ENCODE measurements around the gene MBOAT1. TPM values are rescaled to one million over a fixed set of nuclear protein-coding genes. Genes with fewer than 3 reads are reported as not detected.

Gene MBOAT1
- total RNA-seq, 3 donors from 2014 or later (not counting 1 experiment from before 2014, with no cell fraction given): 3.6 to 7.5 (median 5.2) TPM

DNA sequence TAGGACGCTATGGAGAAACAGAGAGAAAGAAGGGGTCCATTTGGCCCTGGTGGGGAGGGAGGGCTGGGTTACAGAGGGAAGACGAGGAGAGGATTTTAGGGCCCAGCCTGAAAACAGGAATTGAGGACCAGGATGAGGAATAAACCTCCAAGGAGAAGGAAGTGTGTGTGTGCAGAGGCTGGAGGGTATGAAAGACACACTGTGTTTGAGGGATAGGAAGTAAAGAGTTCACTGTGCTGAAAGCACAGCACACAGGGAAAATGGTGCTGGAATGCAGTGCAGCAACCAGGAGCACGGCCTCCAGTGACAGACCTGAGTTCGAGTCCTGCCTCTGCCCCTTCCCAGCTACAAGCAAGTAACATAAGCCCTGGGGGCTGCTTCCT lies 7.8 kb downstream of the MBOAT1 start:
- H3K27me3 Mint-ChIP-seq (ENCODE audit: low read depth in 2 of 2): peaks cover 0 to 14% of the 10 kb centered on the region in 2 donors
- Histone ChIP-seq H3K36me3 (ENCODE audit: control insufficient read depth, insufficient read depth, low read length) (no peaks in the 10 kb centered on the region), H3K4me1 (ENCODE audit: control insufficient read depth, insufficient read depth, low read length) (peaks cover 20% of the 10 kb centered on the region), H3K27ac (ENCODE audit: low read length) (no peak overlapping the region), H3K9me3 (ENCODE audit: control insufficient read depth, insufficient read depth, low read length) (no peaks in the 10 kb centered on the region), H3K27me3 (ENCODE audit: control insufficient read depth, insufficient read depth, low read length) (no peaks in the 10 kb centered on the region), H3K4me3 (ENCODE audit: low read length) (no peak overlapping the region)
- H3K27ac Mint-ChIP-seq: no peak overlapping the region
- DNase-seq: no peak
- peaks cover 11 to 18% of the 10 kb centered on the region in 2 donors for H3K4me1 Mint-ChIP-seq
- 95% methylated on average over 4 of the region's 4 CpGs for WGBS (ENCODE audit: insufficient coverage)
- no peaks in the 10 kb centered on the region for H3K36me3 Mint-ChIP-seq
- no peak overlapping the region for H3K4me3 Mint-ChIP-seq
- TF ChIP-seq, protein P1, sequence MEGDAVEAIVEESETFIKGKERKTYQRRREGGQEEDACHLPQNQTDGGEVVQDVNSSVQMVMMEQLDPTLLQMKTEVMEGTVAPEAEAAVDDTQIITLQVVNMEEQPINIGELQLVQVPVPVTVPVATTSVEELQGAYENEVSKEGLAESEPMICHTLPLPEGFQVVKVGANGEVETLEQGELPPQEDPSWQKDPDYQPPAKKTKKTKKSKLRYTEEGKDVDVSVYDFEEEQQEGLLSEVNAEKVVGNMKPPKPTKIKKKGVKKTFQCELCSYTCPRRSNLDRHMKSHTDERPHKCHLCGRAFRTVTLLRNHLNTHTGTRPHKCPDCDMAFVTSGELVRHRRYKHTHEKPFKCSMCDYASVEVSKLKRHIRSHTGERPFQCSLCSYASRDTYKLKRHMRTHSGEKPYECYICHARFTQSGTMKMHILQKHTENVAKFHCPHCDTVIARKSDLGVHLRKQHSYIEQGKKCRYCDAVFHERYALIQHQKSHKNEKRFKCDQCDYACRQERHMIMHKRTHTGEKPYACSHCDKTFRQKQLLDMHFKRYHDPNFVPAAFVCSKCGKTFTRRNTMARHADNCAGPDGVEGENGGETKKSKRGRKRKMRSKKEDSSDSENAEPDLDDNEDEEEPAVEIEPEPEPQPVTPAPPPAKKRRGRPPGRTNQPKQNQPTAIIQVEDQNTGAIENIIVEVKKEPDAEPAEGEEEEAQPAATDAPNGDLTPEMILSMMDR (IDR thresholded peaks at IDR 0.05): no peak
- no peak for ATAC-seq
- H3K9me3 Mint-ChIP-seq: no peaks in the 10 kb centered on the region
- intact Hi-C loops (cut with micrococcal nuclease): no loop called here

DNA sequence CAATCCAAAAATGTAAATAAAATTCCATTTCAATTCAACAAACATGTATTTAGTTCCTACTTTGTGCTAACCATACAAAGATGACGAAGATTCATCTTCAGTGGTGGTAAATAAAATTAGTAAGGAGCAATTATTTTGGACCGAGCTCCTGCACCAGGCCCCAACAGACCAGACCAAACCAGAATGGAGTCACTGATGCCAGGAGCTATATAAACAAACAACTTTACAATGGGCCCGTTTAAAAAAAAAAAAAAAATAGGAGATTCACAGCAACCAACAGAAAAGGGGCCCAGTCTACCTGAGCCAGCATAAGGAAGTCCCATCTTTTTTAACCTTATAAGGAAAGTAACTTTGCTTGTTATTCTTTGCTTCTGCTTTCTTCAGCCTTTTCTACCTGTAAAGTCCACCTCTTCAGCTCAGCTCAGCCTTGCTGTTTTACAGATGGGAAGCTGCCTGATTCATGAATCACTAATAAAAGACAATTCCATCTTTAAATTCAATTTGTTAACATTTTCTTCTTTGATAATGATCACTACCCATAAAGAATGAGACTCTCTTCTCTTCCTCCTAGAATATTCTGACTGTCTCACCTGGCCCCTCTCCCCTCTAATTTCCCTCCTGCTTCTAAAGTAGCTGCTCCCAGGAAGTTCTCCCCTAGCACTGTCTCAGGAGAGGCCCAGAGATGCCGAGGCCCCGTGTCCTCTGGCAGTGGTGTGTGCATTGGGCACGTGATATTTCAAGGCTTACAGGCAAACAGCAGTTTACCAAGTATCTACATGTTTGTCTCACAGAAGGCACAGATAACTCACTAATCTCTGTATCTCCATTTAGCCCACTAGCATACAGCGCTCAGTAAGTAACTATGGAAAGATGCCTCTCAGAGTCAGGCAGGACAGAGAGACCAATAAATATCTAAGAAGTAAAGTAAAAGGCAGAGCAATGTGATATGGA lies 8.4 kb downstream of the MBOAT1 start:
- Mint-ChIP-seq H3K27me3 (ENCODE audit: low read depth in 2 of 2) (peaks cover 0 to 14% of the 10 kb centered on the region in 2 donors), H3K4me3 (no peak overlapping the region), H3K9me3 (no peaks in the 10 kb centered on the region), H3K27ac (no peak overlapping the region), H3K36me3 (no peaks in the 10 kb centered on the region), H3K4me1 (peaks cover 11 to 18% of the 10 kb centered on the region in 2 donors)
- no peak overlapping the region for H3K27ac ChIP-seq (ENCODE audit: low read length)
- no peak for ATAC-seq
- DNase-seq: no peak
- H3K4me1 ChIP-seq (ENCODE audit: control insufficient read depth, insufficient read depth, low read length): peaks cover 20% of the 10 kb centered on the region
- no peak overlapping the region for H3K4me3 ChIP-seq (ENCODE audit: low read length)
- intact Hi-C loops (cut with micrococcal nuclease): no loop called here
- no peaks in the 10 kb centered on the region for H3K9me3 ChIP-seq (ENCODE audit: control insufficient read depth, insufficient read depth, low read length)
- whole genome bisulfite sequencing (ENCODE audit: insufficient coverage): 87% methylated on average over 6 of the region's 7 CpGs
- no peaks in the 10 kb centered on the region for H3K27me3 ChIP-seq (ENCODE audit: control insufficient read depth, insufficient read depth, low read length)
- no peaks in the 10 kb centered on the region for H3K36me3 ChIP-seq (ENCODE audit: control insufficient read depth, insufficient read depth, low read length)
- TF ChIP-seq, protein P1 (IDR thresholded peaks at IDR 0.05): no peak

GRCh38 chr6:20202699-20203302 lies 9.5 kb downstream of the MBOAT1 start:
- intact Hi-C loops (cut with micrococcal nuclease): no loop called here

More at GRCh38 chr6:20202699-20203302, 9.5 kb downstream of the MBOAT1 start:
- H3K27me3 Mint-ChIP-seq (ENCODE audit: low read depth in 2 of 2): peaks cover 0 to 21% of the 10 kb centered on the region in 2 donors
- no peak overlapping the region for H3K4me3 ChIP-seq (ENCODE audit: low read length)
- TF ChIP-seq, protein P1 (IDR thresholded peaks at IDR 0.05): no peak
- no peak overlapping the region for H3K27ac Mint-ChIP-seq
- no peak for DNase-seq
- no peaks in the 10 kb centered on the region for H3K9me3 Mint-ChIP-seq
- H3K9me3 ChIP-seq (ENCODE audit: control insufficient read depth, insufficient read depth, low read length): no peaks in the 10 kb centered on the region
- no peak overlapping the region for H3K27ac ChIP-seq (ENCODE audit: low read length)
- no peaks in the 10 kb centered on the region for H3K36me3 Mint-ChIP-seq
- H3K4me3 Mint-ChIP-seq: no peak overlapping the region
- H3K4me1 ChIP-seq (ENCODE audit: control insufficient read depth, insufficient read depth, low read length): peaks cover 20% of the 10 kb centered on the region
- H3K36me3 ChIP-seq (ENCODE audit: control insufficient read depth, insufficient read depth, low read length): no peaks in the 10 kb centered on the region
- no peaks in the 10 kb centered on the region for H3K27me3 ChIP-seq (ENCODE audit: control insufficient read depth, insufficient read depth, low read length)
- H3K4me1 Mint-ChIP-seq: peaks cover 11 to 18% of the 10 kb centered on the region in 2 donors
- 86% methylated on average over 2 of the region's 3 CpGs for WGBS (ENCODE audit: insufficient coverage)
- no peak for ATAC-seq

Measured in natural killer cell (primary cell).